Keratinocyte (primary cell): ENCODE measurements around the gene NCKAP5.

ENCODE experiments used
- CTCF ChIP-seq, 3 experiments: IDR thresholded peaks in 1 of 3; conservative IDR thresholded peaks in 1 of 3; optimal IDR thresholded peaks in 1 of 3; 2 replicates in 2 of 3; 3 replicates in 1 of 3; pipeline versions ENCODE3 to v1.5.1; 2011; ENCODE audit warnings: low read length in 3 of 3, mild to moderate bottlenecking in 3 of 3, moderate library complexity in 2 of 3, control low read depth in 1 of 3, inconsistent platforms in 1 of 3; ENCODE audit not compliant: insufficient read depth in 2 of 3; ENCODE audit errors: extremely low read depth in 1 of 3
- EZH2 ChIP-seq: IDR thresholded peaks from one replicate; pipeline ENCODE4 v1.6.1; 2012; ENCODE audit warnings: inconsistent platforms, mild to moderate bottlenecking, low read length, moderate library complexity

GRCh38 chr2:133568598-133568997 lies 335 bp upstream of the NCKAP5 start:
- TF ChIP-seq EZH2, result no peak
- TF ChIP-seq CTCF (optimal IDR thresholded peaks at IDR 0.05 in 1 of 3, IDR thresholded peaks at IDR 0.05 in 1 of 3, conservative IDR thresholded peaks at IDR 0.05 in 1 of 3; ENCODE audit: extremely low read depth in 1 of 3, insufficient read depth in 2 of 3, low read length in 3 of 3), result no peak
